HL-60 (cell line): ENCODE data around the gene PRKAG1.

Experiments
- DNase-seq, 2 experiments: peaks; one replicate each; pipeline ENCODE4 v3.0.0-alpha.2; 2010 to 2020; ENCODE audit warnings: low read depth in 1 of 2, low spot score in 1 of 2
- H3K27ac ChIP-seq: fragments of 250-450 bp; sonication (Bioruptor Pico); replicated peaks from 2 replicates; pipeline ENCODE4 v1.5.1; 2020; ENCODE audit warnings: mild to moderate bottlenecking, moderate library complexity
- H3K27me3 ChIP-seq: fragments of 250-450 bp; sonication (Bioruptor Pico); 2 replicates; pipeline ENCODE4 v1.5.1; 2021; ENCODE audit warnings: mild to moderate bottlenecking, moderate library complexity; ENCODE audit not compliant: insufficient read depth, poor library complexity, severe bottlenecking
- H3K4me3 ChIP-seq: replicated peaks from 2 replicates; pipeline ENCODE4 v1.5.1; 2011; ENCODE audit warnings: mild to moderate bottlenecking, control low read depth, low read length; ENCODE audit not compliant: insufficient read depth
- GABPA ChIP-seq: IDR thresholded peaks from 2 replicates; pipeline ENCODE4 v1.6.1; 2012; ENCODE audit warnings: low read depth
- POLR2AphosphoS5 ChIP-seq: IDR thresholded peaks from 2 replicates; pipeline ENCODE4 v1.6.1; 2012; ENCODE audit warnings: low read depth
- REST ChIP-seq: IDR thresholded peaks from 2 replicates; pipeline ENCODE4 v1.6.1; 2012; ENCODE audit warnings: low read depth; ENCODE audit not compliant: insufficient replicate concordance
- SPI1 ChIP-seq: IDR thresholded peaks from 2 replicates; pipeline ENCODE4 v1.6.1; 2012; ENCODE audit warnings: low read depth, mild to moderate bottlenecking, borderline replicate concordance
- TF ChIP-seq, protein P1 (sequence below): IDR thresholded peaks from one replicate; pipeline ENCODE4 v1.5.1; 2011; ENCODE audit warnings: low read length, control low read depth, inconsistent platforms; ENCODE audit not compliant: insufficient read depth

The PRKAG1 gene

DNA sequence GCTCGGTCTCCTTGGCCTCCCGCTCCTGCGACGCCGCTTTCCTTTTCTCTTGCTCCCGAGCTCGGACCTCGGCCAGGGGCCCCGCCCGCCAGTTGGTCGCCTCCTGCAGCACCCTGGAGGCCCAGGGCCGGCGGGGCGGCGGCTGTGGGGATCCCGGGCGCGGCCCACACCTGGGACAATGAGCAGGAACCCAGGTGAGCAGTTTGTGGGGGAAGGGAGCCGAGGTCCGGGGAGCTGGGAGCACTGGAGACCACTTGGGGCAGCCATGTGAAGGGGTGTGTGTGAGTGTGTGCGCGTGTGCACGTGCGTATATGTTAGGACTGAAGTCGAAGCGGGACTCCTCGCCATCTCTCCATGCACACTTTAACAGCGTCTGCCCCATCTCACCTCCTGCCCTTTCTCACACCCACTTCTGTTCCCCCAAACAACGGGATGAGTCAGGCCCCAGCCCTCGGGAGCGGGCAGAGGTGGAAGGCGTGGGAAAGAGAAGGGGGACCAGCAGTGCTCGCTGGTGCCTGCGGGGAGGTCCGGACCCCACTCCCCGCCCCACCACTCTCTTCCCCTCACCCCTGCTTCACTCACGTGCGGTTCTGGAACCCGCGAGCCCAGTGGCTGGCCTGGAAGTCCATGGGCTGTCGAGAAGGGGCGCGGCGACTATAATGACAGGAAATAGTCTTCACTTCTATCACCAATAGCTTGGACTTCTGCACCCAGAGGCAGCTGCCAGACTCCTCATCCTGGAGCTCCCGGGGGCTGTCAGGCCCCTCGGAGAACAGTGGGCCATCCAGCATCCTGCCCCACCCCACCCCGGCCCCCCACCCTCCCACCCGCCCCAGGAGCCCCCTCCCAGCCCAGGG, 19.9 kb downstream of the PRKAG1 start:
- H3K27me3 ChIP-seq, result peaks cover 22% of the 10 kb centered on the region

GRCh38 chr12:48997719-48998496, 20.7 kb downstream of the PRKAG1 start:
- no peak overlapping the region for H3K27ac ChIP-seq
- TF ChIP-seq REST (no peak), GABPA (no peak), SPI1 (no peak), POLR2AphosphoS5 (no peak)
- TF ChIP-seq, protein P1, sequence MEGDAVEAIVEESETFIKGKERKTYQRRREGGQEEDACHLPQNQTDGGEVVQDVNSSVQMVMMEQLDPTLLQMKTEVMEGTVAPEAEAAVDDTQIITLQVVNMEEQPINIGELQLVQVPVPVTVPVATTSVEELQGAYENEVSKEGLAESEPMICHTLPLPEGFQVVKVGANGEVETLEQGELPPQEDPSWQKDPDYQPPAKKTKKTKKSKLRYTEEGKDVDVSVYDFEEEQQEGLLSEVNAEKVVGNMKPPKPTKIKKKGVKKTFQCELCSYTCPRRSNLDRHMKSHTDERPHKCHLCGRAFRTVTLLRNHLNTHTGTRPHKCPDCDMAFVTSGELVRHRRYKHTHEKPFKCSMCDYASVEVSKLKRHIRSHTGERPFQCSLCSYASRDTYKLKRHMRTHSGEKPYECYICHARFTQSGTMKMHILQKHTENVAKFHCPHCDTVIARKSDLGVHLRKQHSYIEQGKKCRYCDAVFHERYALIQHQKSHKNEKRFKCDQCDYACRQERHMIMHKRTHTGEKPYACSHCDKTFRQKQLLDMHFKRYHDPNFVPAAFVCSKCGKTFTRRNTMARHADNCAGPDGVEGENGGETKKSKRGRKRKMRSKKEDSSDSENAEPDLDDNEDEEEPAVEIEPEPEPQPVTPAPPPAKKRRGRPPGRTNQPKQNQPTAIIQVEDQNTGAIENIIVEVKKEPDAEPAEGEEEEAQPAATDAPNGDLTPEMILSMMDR, result no peak
- peak overlapping the region; percentile 31 for H3K4me3 ChIP-seq
- H3K27me3 ChIP-seq, result peaks cover 25% of the 10 kb centered on the region
- no peak for DNase-seq

More for the DNA sequence above, 19.9 kb downstream of the PRKAG1 start:
- Histone ChIP-seq H3K27ac (no peak overlapping the region), H3K4me3 (peak overlapping the region; percentile 39)
- TF ChIP-seq POLR2AphosphoS5 (no peak), GABPA (no peak), REST (no peak), SPI1 (no peak)
- TF ChIP-seq, protein P1, result no peak
- no peak for DNase-seq

GRCh38 chr12:48996794-48997718, 21.5 kb downstream of the PRKAG1 start:
- DNase-seq, result peak in 1 of 2 experiments; percentile 80
- Histone ChIP-seq H3K27me3 (peaks cover 25% of the 10 kb centered on the region), H3K4me3 (peak overlapping the region; percentile 42), H3K27ac (no peak overlapping the region)
- TF ChIP-seq, protein P1, result peak; percentile 83
- TF ChIP-seq SPI1, result peak; percentile 13; the same call in 1 of the 2 replicates
- no peak for TF ChIP-seq REST
